Measurements from ENCODE around the gene RNASE4.

DNA sequence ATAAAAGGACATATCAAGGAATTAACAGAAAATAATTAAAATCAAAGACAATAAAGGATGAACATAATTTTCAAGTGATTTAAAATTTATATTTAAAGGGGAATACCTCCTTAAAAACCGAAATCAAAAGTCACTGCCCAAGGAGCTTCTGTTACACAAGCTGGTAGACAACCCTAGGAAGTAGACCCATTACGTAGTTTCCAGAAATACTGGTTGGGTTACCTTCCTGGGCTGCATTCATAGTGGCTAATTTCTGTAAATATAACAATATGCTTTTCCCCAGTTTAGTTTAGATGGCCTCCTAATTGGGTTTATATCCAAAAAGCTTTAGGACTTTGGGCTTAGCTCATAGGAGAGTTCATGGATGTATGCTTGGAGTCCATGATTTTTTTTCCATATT is 59.2 kb downstream of the RNASE4 start:
- TF ChIP-seq EP300 (IDR thresholded peaks at IDR 0.05), result no peak
- no peak for TF ChIP-seq POLR2A (IDR thresholded peaks at IDR 0.05)
- TF ChIP-seq, protein P1, sequence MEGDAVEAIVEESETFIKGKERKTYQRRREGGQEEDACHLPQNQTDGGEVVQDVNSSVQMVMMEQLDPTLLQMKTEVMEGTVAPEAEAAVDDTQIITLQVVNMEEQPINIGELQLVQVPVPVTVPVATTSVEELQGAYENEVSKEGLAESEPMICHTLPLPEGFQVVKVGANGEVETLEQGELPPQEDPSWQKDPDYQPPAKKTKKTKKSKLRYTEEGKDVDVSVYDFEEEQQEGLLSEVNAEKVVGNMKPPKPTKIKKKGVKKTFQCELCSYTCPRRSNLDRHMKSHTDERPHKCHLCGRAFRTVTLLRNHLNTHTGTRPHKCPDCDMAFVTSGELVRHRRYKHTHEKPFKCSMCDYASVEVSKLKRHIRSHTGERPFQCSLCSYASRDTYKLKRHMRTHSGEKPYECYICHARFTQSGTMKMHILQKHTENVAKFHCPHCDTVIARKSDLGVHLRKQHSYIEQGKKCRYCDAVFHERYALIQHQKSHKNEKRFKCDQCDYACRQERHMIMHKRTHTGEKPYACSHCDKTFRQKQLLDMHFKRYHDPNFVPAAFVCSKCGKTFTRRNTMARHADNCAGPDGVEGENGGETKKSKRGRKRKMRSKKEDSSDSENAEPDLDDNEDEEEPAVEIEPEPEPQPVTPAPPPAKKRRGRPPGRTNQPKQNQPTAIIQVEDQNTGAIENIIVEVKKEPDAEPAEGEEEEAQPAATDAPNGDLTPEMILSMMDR (IDR thresholded peaks at IDR 0.05), result no peak
